ENCODE data around the gene TBC1D30.
A peak's percentile ranks its signal among the peaks of the same experiment; 100 is the strongest.

TBC1D30 gene

GRCh38 chr12:64864319-64864718, 39.9 kb downstream of the TBC1D30 start:
- no peak for DNase-seq

- DNase-seq: no peak
Measured at GRCh38 chr12:64875186-64875585, 50.7 kb downstream of the TBC1D30 start.

DNA sequence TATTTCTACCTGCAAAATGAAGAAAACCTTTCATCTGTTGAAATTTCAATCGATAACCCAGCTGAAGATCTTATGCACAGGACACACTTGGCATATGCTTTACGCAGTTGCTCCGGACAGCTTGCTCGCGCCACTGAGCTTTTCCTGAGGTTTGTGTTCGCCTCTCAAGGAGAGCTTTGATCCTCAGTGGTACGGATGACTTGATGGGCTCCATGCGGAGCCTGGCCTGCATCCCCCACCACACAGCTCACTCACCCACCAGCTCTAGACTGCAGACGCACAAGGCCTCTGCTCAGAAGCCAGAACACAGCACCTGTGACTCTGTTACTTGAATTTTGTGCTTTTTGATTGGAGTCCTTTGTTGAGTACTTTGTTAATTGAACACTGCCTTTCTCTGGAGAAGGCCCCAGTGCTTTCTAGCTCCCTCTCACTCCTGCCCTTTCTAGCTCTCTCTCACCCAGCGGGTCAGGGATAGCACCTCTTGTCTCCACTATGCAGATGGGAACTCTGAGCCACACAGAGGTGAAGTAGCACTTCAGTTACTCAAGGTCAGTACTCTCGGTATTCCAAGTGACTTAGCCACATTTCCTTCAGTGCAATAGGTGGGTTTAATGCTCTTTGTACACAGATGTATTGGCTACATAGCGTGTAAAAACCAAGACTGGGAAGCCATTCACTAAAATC, 52.1 kb downstream of the TBC1D30 start:
- DNase-seq: no peak

DNA sequence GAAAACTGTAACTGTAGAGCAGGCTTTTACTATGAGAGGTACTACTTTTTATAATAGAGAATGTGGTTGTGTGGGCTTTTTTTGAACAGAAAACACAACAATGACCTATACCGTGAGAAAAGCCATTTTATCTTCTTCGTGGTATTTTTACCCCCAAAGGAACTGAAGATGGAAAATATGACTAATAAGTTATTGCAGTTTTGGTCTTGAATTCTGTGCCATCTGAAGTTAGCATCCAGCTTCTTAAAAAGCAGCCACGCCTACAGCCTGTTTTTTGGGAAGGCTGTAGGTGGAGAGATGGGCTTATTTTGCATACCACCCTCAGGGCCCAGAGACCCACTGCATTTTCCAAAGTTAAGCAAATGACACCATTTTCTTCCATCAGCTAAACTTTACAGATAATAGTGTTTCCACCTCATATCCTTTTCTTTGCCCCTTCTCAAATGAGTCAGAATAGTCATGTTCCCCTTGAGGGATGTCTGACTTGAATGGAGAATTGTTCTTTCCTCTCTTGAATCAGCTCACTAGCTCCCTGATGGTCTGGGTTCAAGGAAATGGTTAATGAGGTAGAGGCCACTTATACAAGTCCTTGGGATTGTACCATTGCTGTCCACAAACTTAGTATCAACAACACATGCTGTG, 53.0 kb downstream of the TBC1D30 start:
- DNase-seq: peak in 1 of 2 donors; percentile 17

DNA sequence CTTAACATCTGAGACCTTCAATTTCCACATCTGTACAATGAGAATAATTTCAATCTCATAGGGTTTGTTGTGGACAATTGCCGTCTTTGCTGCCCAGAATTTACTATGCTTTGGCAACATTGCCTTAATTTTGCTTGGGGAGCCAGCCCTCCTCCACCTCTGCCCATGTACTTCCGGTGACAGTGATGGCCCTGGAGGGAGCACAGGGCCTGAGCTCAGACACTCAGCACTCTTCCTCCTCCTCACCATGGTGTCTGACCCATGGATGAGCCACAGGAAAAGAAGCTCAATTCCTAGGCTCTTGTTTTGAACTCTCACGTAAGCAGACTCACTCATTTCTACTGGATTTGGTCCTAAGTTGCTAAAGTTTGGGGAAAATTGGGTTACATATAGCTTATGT, 58.2 kb downstream of the TBC1D30 start:
- no peak for DNase-seq

- DNase-seq: peak in 1 of 2 donors; percentile 11
Measured at GRCh38 chr12:64883264-64884163, 59.1 kb downstream of the TBC1D30 start.

DNA sequence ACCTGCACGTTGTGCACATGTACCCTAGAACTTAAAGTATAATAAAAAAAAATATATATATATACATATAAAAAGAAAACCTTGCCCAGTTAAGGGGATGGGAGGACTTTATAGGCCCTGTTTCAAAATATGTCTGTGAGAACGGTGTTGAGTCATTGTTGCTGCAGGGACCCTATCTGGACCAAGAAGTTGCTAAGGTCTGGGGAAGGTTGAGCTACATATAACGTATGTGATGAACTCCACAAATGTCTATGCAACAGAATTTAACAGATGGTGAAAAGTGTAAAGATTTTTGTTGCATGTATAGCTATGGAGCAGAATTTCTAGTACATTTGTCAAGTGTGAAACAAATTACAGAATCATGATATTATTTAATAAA, 59.7 kb downstream of the TBC1D30 start:
- no peak for DNase-seq

DNA sequence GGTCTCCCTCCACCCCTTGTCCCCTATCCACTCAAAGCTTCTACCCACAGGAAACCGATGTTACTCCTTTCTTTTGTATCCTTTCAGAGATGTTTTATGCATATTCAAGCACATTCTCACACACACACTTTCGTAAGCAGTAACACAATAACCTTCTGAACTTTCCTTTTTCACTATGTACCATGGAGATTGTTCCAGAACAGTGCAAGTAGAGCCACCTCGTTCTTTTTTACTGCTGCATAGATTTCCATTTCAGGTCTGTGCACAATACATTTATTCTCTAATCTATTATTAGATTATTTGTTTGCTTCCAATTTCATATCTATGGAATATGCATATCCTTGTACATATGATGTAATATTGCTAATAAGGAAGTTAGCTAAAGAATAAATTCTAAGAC, 60.3 kb downstream of the TBC1D30 start:
- DNase-seq: no peak

DNA sequence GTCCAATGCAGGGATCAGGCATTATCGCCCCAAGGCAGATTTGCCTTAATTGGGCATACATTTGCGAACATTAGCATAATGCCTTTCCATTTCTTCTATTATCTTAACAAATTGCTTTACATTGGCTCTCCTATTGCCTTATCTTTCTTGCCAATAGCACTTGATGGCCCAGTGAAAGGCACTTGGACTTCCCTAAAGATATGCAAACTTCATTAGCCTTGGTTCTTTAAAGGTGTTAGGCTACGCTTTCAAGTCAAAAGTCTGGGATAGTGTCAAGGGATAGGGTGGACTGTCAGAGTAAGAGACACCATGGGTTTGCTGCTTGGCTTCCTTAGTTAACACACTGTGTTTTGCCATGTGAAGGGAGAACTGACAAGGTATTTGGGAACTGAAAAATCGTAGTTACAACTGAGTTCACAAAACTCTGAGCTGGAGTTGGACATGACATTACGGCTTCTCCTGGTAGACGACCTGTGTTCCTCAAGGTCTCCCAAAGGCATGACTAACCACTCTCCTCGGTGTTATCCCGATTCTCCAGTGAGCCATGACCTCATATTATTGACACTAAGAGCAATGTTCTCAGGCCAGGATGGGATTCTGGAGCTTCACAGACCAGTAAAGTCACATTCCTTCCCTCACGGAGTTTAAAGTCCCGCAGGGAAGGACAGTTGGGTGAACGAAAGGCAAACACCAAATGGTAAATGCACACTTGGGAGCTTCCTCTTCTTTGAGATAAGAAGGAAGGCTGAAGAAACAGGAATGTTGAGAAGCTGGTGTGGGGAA, 65.2 kb downstream of the TBC1D30 start:
- no peak for DNase-seq

GRCh38 chr12:64890873-64891468, 66.5 kb downstream of the TBC1D30 start:
- no peak for DNase-seq

GRCh38 chr12:64891629-64892028, 67.2 kb downstream of the TBC1D30 start:
- DNase-seq: no peak

- DNase-seq: no peak
Measured at GRCh38 chr12:64892561-64892960, 68.1 kb downstream of the TBC1D30 start.

- DNase-seq: no peak
Measured at GRCh38 chr12:64893961-64894360, 69.5 kb downstream of the TBC1D30 start.

DNA sequence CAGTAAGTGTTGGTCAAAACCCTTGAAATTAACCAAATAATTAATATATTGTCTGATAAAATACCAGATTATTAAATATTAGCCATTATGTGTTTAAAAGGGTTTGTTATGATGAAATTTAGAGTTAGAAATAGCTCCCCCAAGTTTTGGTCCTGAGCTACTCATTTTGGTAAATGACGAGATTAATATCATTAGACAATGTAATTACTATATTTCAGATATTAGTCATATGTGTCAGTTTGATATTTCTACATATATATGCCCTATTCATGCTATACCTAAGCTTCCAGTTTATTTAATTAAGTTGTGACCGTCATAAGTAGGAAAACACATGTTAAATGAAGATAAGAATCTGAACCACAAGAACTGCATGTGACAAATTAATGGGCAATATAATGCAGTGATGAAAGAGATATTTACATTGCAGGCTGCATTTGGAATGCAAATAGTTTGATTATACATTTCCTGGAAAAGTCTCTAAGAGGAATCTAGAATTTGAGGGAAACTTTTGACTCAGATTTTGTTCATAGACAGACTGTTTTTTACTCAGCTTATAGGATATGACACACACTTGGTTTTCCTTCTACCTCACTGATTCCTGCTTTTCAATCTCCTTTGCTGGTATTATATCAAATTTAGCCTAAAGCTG, 70.5 kb downstream of the TBC1D30 start:
- no peak for DNase-seq

- no peak for DNase-seq
Measured at GRCh38 chr12:64895526-64895925, 71.1 kb downstream of the TBC1D30 start.

- DNase-seq: no peak
Measured at GRCh38 chr12:64900540-64900939, 76.1 kb downstream of the TBC1D30 start.

DNA sequence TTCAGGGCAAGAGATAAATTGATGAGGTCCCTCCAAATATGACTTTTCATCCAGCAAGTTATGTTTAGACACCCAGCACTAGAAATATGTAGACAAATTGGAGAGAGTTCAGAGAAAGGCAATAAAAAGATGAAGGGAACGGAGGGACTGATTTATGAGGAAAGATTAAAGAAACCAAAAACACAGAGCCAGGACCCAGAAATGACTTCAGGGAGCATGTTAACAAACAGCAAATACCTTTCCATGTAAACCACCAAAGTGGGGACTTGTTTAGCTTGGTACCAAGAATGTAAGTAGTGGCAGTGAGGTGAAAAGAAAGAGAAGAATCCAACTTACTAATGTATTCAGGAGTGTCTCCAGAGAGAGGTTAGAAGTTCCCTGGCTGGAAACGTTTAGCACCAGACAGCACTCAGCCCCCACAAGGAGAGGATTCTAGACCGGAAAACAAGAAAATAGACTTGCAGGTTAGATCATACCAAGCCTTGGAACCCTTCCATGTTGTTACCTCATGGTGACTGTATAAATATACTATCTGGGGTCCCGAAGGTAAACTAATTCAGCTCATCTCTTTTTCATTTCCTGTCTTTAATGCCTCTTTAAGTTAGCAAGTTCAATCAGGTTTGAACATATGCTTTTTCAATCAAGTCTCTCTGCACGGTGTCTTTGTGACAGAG, 79.2 kb downstream of the TBC1D30 start:
- no peak for DNase-seq

GRCh38 chr12:64907097-64907496, 82.7 kb downstream of the TBC1D30 start:
- no peak for DNase-seq

GRCh38 chr12:64909124-64909523, 84.7 kb downstream of the TBC1D30 start:
- no peak for DNase-seq

- DNase-seq: no peak
Measured at GRCh38 chr12:64911081-64911480, 86.6 kb downstream of the TBC1D30 start.

DNA sequence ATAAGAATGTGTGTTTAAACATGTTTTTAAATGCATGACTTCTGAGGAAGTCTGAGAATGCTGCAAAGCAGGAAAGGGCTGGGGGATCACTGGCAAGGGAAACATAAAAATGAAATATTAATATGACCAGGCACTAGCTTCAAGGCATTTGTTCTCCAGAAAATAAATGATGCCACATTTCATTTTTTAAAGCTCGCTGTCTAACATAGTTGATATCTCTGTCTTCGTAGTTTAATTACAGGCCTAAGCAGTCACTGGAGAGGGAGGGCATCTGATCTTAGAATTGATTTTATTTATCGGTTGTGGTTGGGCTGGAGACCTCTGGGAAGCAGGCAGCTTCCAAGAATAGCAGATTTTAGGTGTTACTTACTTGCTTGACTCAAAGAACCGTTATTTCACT, 87.5 kb downstream of the TBC1D30 start:
- no peak for DNase-seq

Data from stimulated activated CD4-positive, alpha-beta T cell treated with anti-CD3 and anti-CD28 coated beads, Interleukin-2, amount 100 ng/mL, for 24 hours (primary cell).